Muscle layer of duodenum (tissue), 2 donors: ENCODE measurements around the gene FBN1.

Experiments
- H3K27ac ChIP-seq: one replicate; pipeline ENCODE4 v1.7.0; 2013; ENCODE audit warnings: mild to moderate bottlenecking, low read length
- H3K27me3 ChIP-seq: one replicate; pipeline ENCODE4 v1.7.0; 2013; ENCODE audit warnings: low read depth, mild to moderate bottlenecking, control low read depth, low read length
- H3K36me3 ChIP-seq, 2 donors: one replicate each; pipeline ENCODE4 v1.7.0; 2013; ENCODE audit warnings: low read length in 2 of 2, control low read depth in 1 of 2, mild to moderate bottlenecking in 1 of 2; ENCODE audit not compliant: insufficient read depth in 2 of 2, control insufficient read depth in 1 of 2
- H3K4me1 ChIP-seq, 2 donors: one replicate each; pipeline ENCODE4 v1.7.0; 2013; ENCODE audit warnings: low read length in 2 of 2, mild to moderate bottlenecking in 2 of 2, control low read depth in 1 of 2, moderate library complexity in 1 of 2; ENCODE audit not compliant: insufficient read depth in 2 of 2, control insufficient read depth in 1 of 2
- H3K4me3 ChIP-seq, 2 donors: one replicate each; pipeline ENCODE4 v1.7.0; 2013; ENCODE audit warnings: low read length in 2 of 2, low read depth in 1 of 2, mild to moderate bottlenecking in 1 of 2
- H3K9me3 ChIP-seq, 2 donors: one replicate each; pipeline ENCODE4 v1.7.0; 2013; ENCODE audit warnings: low read length in 2 of 2, control low read depth in 1 of 2, mild to moderate bottlenecking in 1 of 2; ENCODE audit not compliant: control insufficient read depth in 1 of 2
- donor health status: healthy.

FBN1 gene

GRCh38 chr15:48528921-48529320 is 116.6 kb downstream of the FBN1 start:
- Histone ChIP-seq H3K36me3 (peaks cover 7 to 11% of the 10 kb centered on the region in 2 donors), H3K4me3 (no peak overlapping the region), H3K27ac (no peak overlapping the region), H3K9me3 (no peaks in the 10 kb centered on the region), H3K27me3 (no peaks in the 10 kb centered on the region), H3K4me1 (peaks cover 0 to 11% of the 10 kb centered on the region in 2 donors)

- peaks cover 8 to 11% of the 10 kb centered on the region in 2 donors for H3K36me3 ChIP-seq
- peaks cover 0 to 11% of the 10 kb centered on the region in 2 donors for H3K4me1 ChIP-seq
- no peak overlapping the region for H3K4me3 ChIP-seq
- no peaks in the 10 kb centered on the region for H3K27me3 ChIP-seq
- no peaks in the 10 kb centered on the region for H3K9me3 ChIP-seq
- no peak overlapping the region for H3K27ac ChIP-seq
Observed at GRCh38 chr15:48527517-48527916, 118.0 kb downstream of the FBN1 start.

DNA sequence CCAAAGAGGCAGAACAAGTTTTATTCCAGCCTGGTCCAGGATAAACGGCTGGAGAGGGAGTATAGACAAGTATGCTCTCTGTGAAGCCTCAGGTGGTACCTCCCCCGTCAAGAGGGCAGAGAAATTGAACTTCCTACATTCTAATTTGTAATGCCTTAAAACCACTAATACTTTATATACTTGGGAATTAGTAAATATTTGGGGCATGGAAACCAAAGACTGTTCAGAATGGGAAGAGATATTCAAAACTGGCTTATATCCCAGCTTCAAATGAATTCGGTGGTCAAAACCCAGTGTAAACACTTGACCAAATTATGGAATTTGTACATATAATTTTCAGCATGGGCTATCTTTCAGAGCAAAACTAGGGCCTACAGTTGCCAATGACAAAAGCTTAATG is 122.6 kb downstream of the FBN1 start:
- Histone ChIP-seq H3K36me3 (peaks cover 13 to 14% of the 10 kb centered on the region in 2 donors), H3K27me3 (no peaks in the 10 kb centered on the region), H3K9me3 (no peaks in the 10 kb centered on the region), H3K27ac (no peak overlapping the region), H3K4me3 (no peak overlapping the region), H3K4me1 (peaks cover 0 to 11% of the 10 kb centered on the region in 2 donors)

GRCh38 chr15:48522123-48522522 is 123.4 kb downstream of the FBN1 start:
- peaks cover 13 to 14% of the 10 kb centered on the region in 2 donors for H3K36me3 ChIP-seq

GRCh38 chr15:48520376-48521155 is 124.9 kb downstream of the FBN1 start:
- no peaks in the 10 kb centered on the region for H3K4me1 ChIP-seq
- H3K4me3 ChIP-seq = no peak overlapping the region
- H3K27me3 ChIP-seq = no peaks in the 10 kb centered on the region
- no peak overlapping the region for H3K27ac ChIP-seq
- peaks cover 11 to 14% of the 10 kb centered on the region in 2 donors for H3K36me3 ChIP-seq
- no peaks in the 10 kb centered on the region for H3K9me3 ChIP-seq

More at GRCh38 chr15:48522123-48522522, 123.4 kb downstream of the FBN1 start:
- H3K4me3 ChIP-seq = no peak overlapping the region
- H3K4me1 ChIP-seq = peaks cover 0 to 5% of the 10 kb centered on the region in 2 donors
- H3K9me3 ChIP-seq = no peaks in the 10 kb centered on the region
- no peaks in the 10 kb centered on the region for H3K27me3 ChIP-seq
- no peak overlapping the region for H3K27ac ChIP-seq

- no peaks in the 10 kb centered on the region for H3K27me3 ChIP-seq
- H3K36me3 ChIP-seq = peaks cover 26 to 36% of the 10 kb centered on the region in 2 donors
- H3K4me1 ChIP-seq = no peaks in the 10 kb centered on the region
- no peak overlapping the region for H3K4me3 ChIP-seq
- H3K27ac ChIP-seq = no peak overlapping the region
- no peaks in the 10 kb centered on the region for H3K9me3 ChIP-seq
Observed at GRCh38 chr15:48516121-48516520, 129.4 kb downstream of the FBN1 start.

DNA sequence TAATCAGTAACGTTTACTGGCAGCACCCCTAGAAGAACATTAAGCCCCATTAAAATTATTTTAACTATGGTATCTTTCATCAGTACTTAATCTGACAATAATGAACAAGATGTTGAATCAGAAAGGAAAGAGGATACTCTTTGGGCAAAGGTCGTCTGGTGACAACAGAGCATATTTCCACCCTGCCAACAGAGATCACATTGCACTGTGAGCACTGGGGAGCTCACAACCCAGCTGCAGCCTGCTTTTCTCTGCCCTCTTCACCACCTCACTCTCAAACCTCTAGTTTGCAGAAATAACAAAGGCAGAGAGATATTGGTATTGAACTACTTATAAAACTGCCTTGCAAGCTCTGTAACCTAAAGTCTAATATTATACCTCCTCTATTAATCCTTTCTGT is 130.0 kb downstream of the FBN1 start:
- Histone ChIP-seq H3K4me1 (no peaks in the 10 kb centered on the region), H3K27me3 (no peaks in the 10 kb centered on the region), H3K9me3 (no peaks in the 10 kb centered on the region), H3K36me3 (peaks cover 26 to 42% of the 10 kb centered on the region in 2 donors), H3K27ac (no peak overlapping the region), H3K4me3 (no peak overlapping the region)

GRCh38 chr15:48514103-48514816 is 131.2 kb downstream of the FBN1 start:
- Histone ChIP-seq H3K36me3 (peaks cover 21 to 41% of the 10 kb centered on the region in 2 donors), H3K4me1 (no peaks in the 10 kb centered on the region), H3K27me3 (no peaks in the 10 kb centered on the region), H3K4me3 (no peak overlapping the region), H3K9me3 (no peaks in the 10 kb centered on the region), H3K27ac (no peak overlapping the region)

GRCh38 chr15:48510976-48511375 is 134.5 kb downstream of the FBN1 start:
- Histone ChIP-seq H3K27ac (no peak overlapping the region), H3K27me3 (no peaks in the 10 kb centered on the region), H3K4me1 (no peaks in the 10 kb centered on the region), H3K4me3 (no peak overlapping the region), H3K9me3 (no peaks in the 10 kb centered on the region), H3K36me3 (peaks cover 25 to 54% of the 10 kb centered on the region in 2 donors)

GRCh38 chr15:48507416-48508065 is 138.0 kb downstream of the FBN1 start:
- H3K9me3 ChIP-seq = no peaks in the 10 kb centered on the region
- H3K36me3 ChIP-seq = peaks cover 4 to 52% of the 10 kb centered on the region in 2 donors
- H3K4me1 ChIP-seq = no peaks in the 10 kb centered on the region
- no peaks in the 10 kb centered on the region for H3K27me3 ChIP-seq
- no peak overlapping the region for H3K4me3 ChIP-seq
- no peak overlapping the region for H3K27ac ChIP-seq

- Histone ChIP-seq H3K4me1 (no peaks in the 10 kb centered on the region), H3K27ac (no peak overlapping the region), H3K36me3 (peaks cover 4 to 52% of the 10 kb centered on the region in 2 donors), H3K4me3 (no peak overlapping the region), H3K9me3 (no peaks in the 10 kb centered on the region), H3K27me3 (no peaks in the 10 kb centered on the region)
Observed at GRCh38 chr15:48505067-48505466, 140.4 kb downstream of the FBN1 start.
